ENCODE measurements around the gene SLC44A3.
"Not testable (repeated sequence)": the region's sequence is repeated elsewhere in the genome, so short reads cannot be mapped to it uniquely, and the experiment has no call there.

The SLC44A3 gene

GRCh38 chr1:94803106-94803505 is 17.1 kb upstream of the SLC44A3 start:
- DNase-seq, result no peak

- no peak for DNase-seq
Observed at GRCh38 chr1:94803517-94804441, 16.4 kb upstream of the SLC44A3 start.

- DNase-seq, result no peak
Observed at GRCh38 chr1:94804442-94804837, 15.7 kb upstream of the SLC44A3 start.

GRCh38 chr1:94805912-94806311 is 14.2 kb upstream of the SLC44A3 start:
- DNase-seq, result no peak

GRCh38 chr1:94806441-94806871 is 13.7 kb upstream of the SLC44A3 start:
- no peak for DNase-seq

GRCh38 chr1:94807742-94808491 is 12.2 kb upstream of the SLC44A3 start:
- no peak for DNase-seq

- no peak for DNase-seq
Observed at GRCh38 chr1:94808669-94809068, 11.5 kb upstream of the SLC44A3 start.

GRCh38 chr1:94812985-94813384 is 7.2 kb upstream of the SLC44A3 start:
- no peak for DNase-seq

GRCh38 chr1:94816030-94816429 is 4.1 kb upstream of the SLC44A3 start:
- DNase-seq, result no peak

- DNase-seq, result no peak
Observed at GRCh38 chr1:94817712-94818111, 2.4 kb upstream of the SLC44A3 start.

GRCh38 chr1:94819238-94819944 is 766 bp upstream of the SLC44A3 start:
- DNase-seq, result no peak

- no peak for DNase-seq
Observed at GRCh38 chr1:94820936-94821335, 779 bp downstream of the SLC44A3 start.

- no peak for DNase-seq
Observed at GRCh38 chr1:94821636-94822305, 1.6 kb downstream of the SLC44A3 start.

- no peak for DNase-seq
Observed at GRCh38 chr1:94823116-94823515, 3.0 kb downstream of the SLC44A3 start.

GRCh38 chr1:94825936-94826335 is 5.8 kb downstream of the SLC44A3 start:
- no peak for DNase-seq

- DNase-seq, result no peak
Observed at GRCh38 chr1:94827434-94827833, 7.3 kb downstream of the SLC44A3 start.

GRCh38 chr1:94828251-94828650 is 8.1 kb downstream of the SLC44A3 start:
- DNase-seq, result no peak

GRCh38 chr1:94831641-94832040 is 11.5 kb downstream of the SLC44A3 start:
- DNase-seq, result no peak

GRCh38 chr1:94832446-94832845 is 12.3 kb downstream of the SLC44A3 start:
- no peak for DNase-seq

- DNase-seq, result no peak
Observed at GRCh38 chr1:94832931-94833585, 12.9 kb downstream of the SLC44A3 start.

- no peak for DNase-seq
Observed at GRCh38 chr1:94836891-94837290, 16.7 kb downstream of the SLC44A3 start.

- DNase-seq, result not testable (repeated sequence)
Observed at GRCh38 chr1:94840381-94840780, 20.2 kb downstream of the SLC44A3 start.
